ENCODE measurements around the gene CRYM.
"Not testable (repeated sequence)": the region's sequence is repeated elsewhere in the genome, so short reads cannot be mapped to it uniquely, and the experiment has no call there.

Gene CRYM

GRCh38 chr16:21281698-21282389 lies 3.8 kb upstream of the CRYM start:
- no peak overlapping the region for H3K4me3 ChIP-seq (ENCODE audit: insufficient read depth, low read depth, low read length, poor library complexity, severe bottlenecking)
- no peaks in the 10 kb centered on the region for H3K9me3 ChIP-seq (ENCODE audit: control insufficient read depth, low read length)
- peaks cover 25% of the 10 kb centered on the region for H3K27me3 ChIP-seq (replicated peaks; ENCODE audit: control insufficient read depth, insufficient read depth, low read length, poor library complexity, severe bottlenecking)
- H3K27ac ChIP-seq (ENCODE audit: insufficient read depth, low read length, poor library complexity, severe bottlenecking): no peak overlapping the region
- no peaks in the 10 kb centered on the region for H3K36me3 ChIP-seq (ENCODE audit: control insufficient read depth, insufficient read depth, low read length)
- no peaks in the 10 kb centered on the region for H3K4me1 ChIP-seq (ENCODE audit: control insufficient read depth, insufficient read depth, low read length, poor library complexity, severe bottlenecking)
- DNase-seq: no peak

DNA sequence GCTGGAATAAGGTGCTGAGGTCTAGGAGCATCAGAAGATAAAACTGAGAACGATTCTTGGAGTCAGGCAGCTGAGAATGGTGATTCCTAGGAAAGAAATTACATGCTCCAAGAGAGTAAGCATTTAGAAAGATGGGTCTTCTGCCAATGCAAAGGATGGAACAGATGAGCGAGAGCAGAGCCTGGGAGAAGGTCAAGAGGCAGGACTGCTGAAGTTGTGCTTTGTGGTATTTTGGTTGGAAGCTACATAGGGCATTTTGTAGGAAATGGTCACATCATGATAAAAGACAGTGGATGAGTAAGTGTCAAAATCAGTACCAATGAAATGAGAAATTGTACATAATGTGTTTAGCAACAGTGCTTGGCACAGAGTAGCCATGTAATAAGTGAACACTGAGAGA lies 1.4 kb upstream of the CRYM start:
- Histone ChIP-seq H3K9me3 (ENCODE audit: control insufficient read depth, low read length) (no peaks in the 10 kb centered on the region), H3K4me1 (ENCODE audit: control insufficient read depth, insufficient read depth, low read length, poor library complexity, severe bottlenecking) (no peaks in the 10 kb centered on the region), H3K27me3 (replicated peaks; ENCODE audit: control insufficient read depth, insufficient read depth, low read length, poor library complexity, severe bottlenecking) (peaks cover 19% of the 10 kb centered on the region), H3K27ac (ENCODE audit: insufficient read depth, low read length, poor library complexity, severe bottlenecking) (no peak overlapping the region), H3K36me3 (ENCODE audit: control insufficient read depth, insufficient read depth, low read length) (no peaks in the 10 kb centered on the region), H3K4me3 (ENCODE audit: insufficient read depth, low read depth, low read length, poor library complexity, severe bottlenecking) (no peak overlapping the region)
- DNase-seq: no peak

DNA sequence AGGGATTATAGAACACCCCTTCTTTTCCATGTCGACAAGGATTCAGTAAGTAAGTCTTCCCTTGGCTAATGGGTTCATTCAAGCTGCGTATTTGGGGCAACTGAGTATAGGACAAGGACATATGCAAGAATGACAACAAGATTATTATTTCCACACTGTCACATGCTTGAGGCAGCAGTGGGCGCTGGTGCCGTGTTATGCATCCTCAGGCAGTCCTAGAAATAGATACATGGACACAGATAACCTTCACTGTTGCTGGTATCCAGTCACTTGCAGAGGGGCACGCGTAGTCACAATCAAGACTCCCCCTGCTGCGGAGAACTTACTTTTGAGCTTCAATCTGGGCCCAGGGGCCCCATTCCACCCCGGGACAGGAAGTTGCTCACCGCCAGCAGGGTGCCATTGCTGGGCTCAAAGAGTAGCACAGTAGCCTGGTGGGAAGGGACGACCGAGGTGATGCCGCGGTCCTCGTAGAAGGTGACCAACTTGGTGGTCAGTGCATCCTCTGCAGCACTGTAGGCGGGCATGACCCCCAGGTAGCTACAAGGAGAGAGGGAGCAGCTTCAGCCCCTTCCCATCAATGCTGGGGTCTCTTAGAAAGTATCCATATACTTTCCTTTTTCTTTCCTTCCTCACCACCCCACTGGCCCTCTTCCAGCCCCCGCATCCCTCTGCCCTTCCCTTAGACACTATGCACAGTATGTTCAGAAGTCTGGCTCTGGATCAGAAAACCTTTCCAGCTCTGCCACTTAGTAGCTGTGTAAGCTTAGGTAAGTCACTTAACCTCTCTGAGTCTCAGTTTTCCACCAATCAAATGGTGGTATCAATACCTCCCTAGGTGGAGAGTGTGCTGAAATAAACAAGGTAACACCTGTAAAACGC lies 804 bp downstream of the CRYM start:
- peaks cover 14% of the 10 kb centered on the region for H3K27me3 ChIP-seq (replicated peaks; ENCODE audit: control insufficient read depth, insufficient read depth, low read length, poor library complexity, severe bottlenecking)
- no peaks in the 10 kb centered on the region for H3K4me1 ChIP-seq (ENCODE audit: control insufficient read depth, insufficient read depth, low read length, poor library complexity, severe bottlenecking)
- H3K36me3 ChIP-seq (ENCODE audit: control insufficient read depth, insufficient read depth, low read length): no peaks in the 10 kb centered on the region
- no peak overlapping the region for H3K27ac ChIP-seq (ENCODE audit: insufficient read depth, low read length, poor library complexity, severe bottlenecking)
- H3K4me3 ChIP-seq (ENCODE audit: insufficient read depth, low read depth, low read length, poor library complexity, severe bottlenecking): no peak overlapping the region
- no peak for DNase-seq
- no peaks in the 10 kb centered on the region for H3K9me3 ChIP-seq (ENCODE audit: control insufficient read depth, low read length)

DNA sequence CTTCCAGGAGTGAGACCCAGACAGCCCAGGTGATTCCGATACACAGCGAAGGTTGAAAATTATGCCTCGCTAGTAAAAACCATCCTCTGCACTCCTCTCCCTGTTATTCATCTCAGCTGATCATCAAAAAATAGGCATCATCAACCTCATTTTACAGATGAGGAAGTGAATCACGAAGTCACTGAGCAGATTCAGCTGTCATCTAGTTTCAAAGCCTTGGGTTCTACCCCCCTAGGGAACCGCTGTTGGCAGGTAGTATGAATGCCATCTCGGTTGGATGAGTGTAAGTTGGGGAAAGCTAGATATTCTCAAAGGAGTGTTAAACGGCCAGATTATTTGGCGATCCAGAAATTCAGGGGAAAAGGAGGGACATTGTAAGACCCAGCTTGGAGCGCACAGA lies 2.0 kb downstream of the CRYM start:
- H3K4me3 ChIP-seq (ENCODE audit: insufficient read depth, low read depth, low read length, poor library complexity, severe bottlenecking): no peak overlapping the region
- H3K27me3 ChIP-seq (replicated peaks; ENCODE audit: control insufficient read depth, insufficient read depth, low read length, poor library complexity, severe bottlenecking): peaks cover 14% of the 10 kb centered on the region
- no peak overlapping the region for H3K27ac ChIP-seq (ENCODE audit: insufficient read depth, low read length, poor library complexity, severe bottlenecking)
- H3K9me3 ChIP-seq (ENCODE audit: control insufficient read depth, low read length): no peaks in the 10 kb centered on the region
- no peaks in the 10 kb centered on the region for H3K4me1 ChIP-seq (ENCODE audit: control insufficient read depth, insufficient read depth, low read length, poor library complexity, severe bottlenecking)
- H3K36me3 ChIP-seq (ENCODE audit: control insufficient read depth, insufficient read depth, low read length): no peaks in the 10 kb centered on the region
- no peak for DNase-seq

- no peaks in the 10 kb centered on the region for H3K36me3 ChIP-seq (ENCODE audit: control insufficient read depth, insufficient read depth, low read length)
- H3K9me3 ChIP-seq (ENCODE audit: control insufficient read depth, low read length): no peaks in the 10 kb centered on the region
- H3K27me3 ChIP-seq (replicated peaks; ENCODE audit: control insufficient read depth, insufficient read depth, low read length, poor library complexity, severe bottlenecking): peaks cover 14% of the 10 kb centered on the region
- no peak overlapping the region for H3K27ac ChIP-seq (ENCODE audit: insufficient read depth, low read length, poor library complexity, severe bottlenecking)
- no peak for DNase-seq
- no peak overlapping the region for H3K4me3 ChIP-seq (ENCODE audit: insufficient read depth, low read depth, low read length, poor library complexity, severe bottlenecking)
- no peaks in the 10 kb centered on the region for H3K4me1 ChIP-seq (ENCODE audit: control insufficient read depth, insufficient read depth, low read length, poor library complexity, severe bottlenecking)
These were observed 2.6 kb downstream of the CRYM start for GRCh38 chr16:21275529-21275928.

- Histone ChIP-seq H3K27me3 (replicated peaks; ENCODE audit: control insufficient read depth, insufficient read depth, low read length, poor library complexity, severe bottlenecking) (peaks cover 14% of the 10 kb centered on the region), H3K9me3 (ENCODE audit: control insufficient read depth, low read length) (no peaks in the 10 kb centered on the region), H3K4me3 (ENCODE audit: insufficient read depth, low read depth, low read length, poor library complexity, severe bottlenecking) (no peak overlapping the region), H3K36me3 (ENCODE audit: control insufficient read depth, insufficient read depth, low read length) (no peaks in the 10 kb centered on the region), H3K27ac (ENCODE audit: insufficient read depth, low read length, poor library complexity, severe bottlenecking) (no peak overlapping the region), H3K4me1 (ENCODE audit: control insufficient read depth, insufficient read depth, low read length, poor library complexity, severe bottlenecking) (no peaks in the 10 kb centered on the region)
- DNase-seq: no peak
These were observed 3.8 kb downstream of the CRYM start for GRCh38 chr16:21274172-21274726.

- not testable (repeated sequence) for H3K4me3 ChIP-seq (ENCODE audit: insufficient read depth, low read depth, low read length, poor library complexity, severe bottlenecking); H3K9me3 ChIP-seq (ENCODE audit: control insufficient read depth, low read length); DNase-seq; H3K36me3 ChIP-seq (ENCODE audit: control insufficient read depth, insufficient read depth, low read length); H3K27ac ChIP-seq (ENCODE audit: insufficient read depth, low read length, poor library complexity, severe bottlenecking); H3K27me3 ChIP-seq (replicated peaks; ENCODE audit: control insufficient read depth, insufficient read depth, low read length, poor library complexity, severe bottlenecking); H3K4me1 ChIP-seq (ENCODE audit: control insufficient read depth, insufficient read depth, low read length, poor library complexity, severe bottlenecking)
These were observed 5.3 kb downstream of the CRYM start for GRCh38 chr16:21272763-21273162.

- Histone ChIP-seq H3K4me3 (ENCODE audit: insufficient read depth, low read depth, low read length, poor library complexity, severe bottlenecking) (no peak overlapping the region), H3K27ac (ENCODE audit: insufficient read depth, low read length, poor library complexity, severe bottlenecking) (no peak overlapping the region), H3K4me1 (ENCODE audit: control insufficient read depth, insufficient read depth, low read length, poor library complexity, severe bottlenecking) (no peaks in the 10 kb centered on the region), H3K9me3 (ENCODE audit: control insufficient read depth, low read length) (no peaks in the 10 kb centered on the region), H3K27me3 (replicated peaks; ENCODE audit: control insufficient read depth, insufficient read depth, low read length, poor library complexity, severe bottlenecking) (peaks cover 2% of the 10 kb centered on the region), H3K36me3 (ENCODE audit: control insufficient read depth, insufficient read depth, low read length) (no peaks in the 10 kb centered on the region)
- no peak for DNase-seq
These were observed 5.8 kb downstream of the CRYM start for GRCh38 chr16:21272253-21272652.

- Histone ChIP-seq H3K36me3 (ENCODE audit: control insufficient read depth, insufficient read depth, low read length) (no peaks in the 10 kb centered on the region), H3K9me3 (ENCODE audit: control insufficient read depth, low read length) (no peaks in the 10 kb centered on the region), H3K4me1 (ENCODE audit: control insufficient read depth, insufficient read depth, low read length, poor library complexity, severe bottlenecking) (no peaks in the 10 kb centered on the region), H3K4me3 (ENCODE audit: insufficient read depth, low read depth, low read length, poor library complexity, severe bottlenecking) (no peak overlapping the region), H3K27me3 (replicated peaks; ENCODE audit: control insufficient read depth, insufficient read depth, low read length, poor library complexity, severe bottlenecking) (no peaks in the 10 kb centered on the region), H3K27ac (ENCODE audit: insufficient read depth, low read length, poor library complexity, severe bottlenecking) (no peak overlapping the region)
- no peak for DNase-seq
These were observed 9.9 kb downstream of the CRYM start for GRCh38 chr16:21268236-21268635.

GRCh38 chr16:21267298-21267697 lies 10.8 kb downstream of the CRYM start:
- H3K9me3 ChIP-seq (ENCODE audit: control insufficient read depth, low read length): no peaks in the 10 kb centered on the region
- no peaks in the 10 kb centered on the region for H3K36me3 ChIP-seq (ENCODE audit: control insufficient read depth, insufficient read depth, low read length)
- no peak for DNase-seq
- H3K27me3 ChIP-seq (replicated peaks; ENCODE audit: control insufficient read depth, insufficient read depth, low read length, poor library complexity, severe bottlenecking): no peaks in the 10 kb centered on the region
- no peak overlapping the region for H3K4me3 ChIP-seq (ENCODE audit: insufficient read depth, low read depth, low read length, poor library complexity, severe bottlenecking)
- no peaks in the 10 kb centered on the region for H3K4me1 ChIP-seq (ENCODE audit: control insufficient read depth, insufficient read depth, low read length, poor library complexity, severe bottlenecking)
- no peak overlapping the region for H3K27ac ChIP-seq (ENCODE audit: insufficient read depth, low read length, poor library complexity, severe bottlenecking)

Measured in effector memory CD4-positive, alpha-beta T cell (primary cell).